Measurements from ENCODE around the gene NOL6.
"Not testable (repeated sequence)": the region's sequence is repeated elsewhere in the genome, so short reads cannot be mapped to it uniquely, and the experiment has no call there.

The NOL6 gene

DNA sequence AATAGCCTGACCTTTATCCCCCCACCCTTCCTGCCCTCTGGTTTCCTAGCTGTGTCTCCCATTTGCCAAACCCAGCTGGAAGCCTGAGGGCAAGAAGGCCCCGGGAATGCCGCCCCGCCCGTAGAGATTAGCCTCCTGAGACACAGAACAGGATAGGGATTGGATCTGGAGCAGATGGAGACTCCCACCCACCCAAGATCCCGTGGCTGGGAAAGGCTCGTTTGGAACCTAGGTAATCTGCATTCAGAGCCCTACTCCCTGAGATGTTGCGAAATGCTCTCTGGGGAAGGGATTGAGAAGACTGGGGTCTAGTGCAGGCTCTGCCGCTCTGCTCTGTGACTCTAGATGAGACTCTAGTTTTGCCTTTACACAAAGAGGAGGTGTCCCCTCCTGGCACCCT, 37.3 kb downstream of the NOL6 start:
- Histone ChIP-seq H3K9me3 (ENCODE audit: control insufficient read depth, low read length) (no peaks in the 10 kb centered on the region), H3K4me3 (ENCODE audit: insufficient read depth, low read depth, low read length) (no peak overlapping the region), H3K36me3 (ENCODE audit: control insufficient read depth, insufficient read depth, low read length) (no peaks in the 10 kb centered on the region), H3K27me3 (ENCODE audit: control insufficient read depth, insufficient read depth, low read length, poor library complexity, severe bottlenecking) (no peaks in the 10 kb centered on the region), H3K27ac (ENCODE audit: insufficient read depth, low read depth, low read length, poor library complexity, severe bottlenecking) (no peak overlapping the region), H3K4me1 (ENCODE audit: control insufficient read depth, insufficient read depth, low read length) (no peaks in the 10 kb centered on the region)
- WGBS, 2 experiments, result 74 to 82% methylated on average over 8 of the region's 8 CpGs

DNA sequence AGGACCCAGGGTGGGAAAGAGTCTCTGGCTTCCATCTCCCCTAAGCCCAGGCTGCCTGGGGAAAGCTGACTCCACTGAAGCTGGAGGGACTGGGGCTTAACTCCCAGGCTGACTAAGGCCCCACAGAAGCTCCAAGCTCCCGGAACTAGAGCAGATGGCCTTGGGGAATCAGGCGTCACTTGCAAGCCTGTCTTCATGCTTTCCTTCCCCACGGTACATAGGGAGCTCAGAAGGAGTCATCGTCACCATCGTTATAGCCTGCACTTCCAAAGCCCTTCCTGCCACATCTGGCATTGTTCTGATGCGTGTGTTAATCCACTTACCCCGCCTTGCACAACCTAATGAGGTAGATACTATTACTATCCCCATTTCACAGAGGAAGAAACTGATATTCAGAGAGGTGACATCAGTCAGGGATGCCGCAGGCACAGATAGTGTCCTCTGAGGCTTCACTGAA, 37.9 kb downstream of the NOL6 start:
- Histone ChIP-seq H3K36me3 (ENCODE audit: control insufficient read depth, insufficient read depth, low read length) (no peaks in the 10 kb centered on the region), H3K4me1 (ENCODE audit: control insufficient read depth, insufficient read depth, low read length) (no peaks in the 10 kb centered on the region), H3K9me3 (ENCODE audit: control insufficient read depth, low read length) (no peaks in the 10 kb centered on the region), H3K27me3 (ENCODE audit: control insufficient read depth, insufficient read depth, low read length, poor library complexity, severe bottlenecking) (no peaks in the 10 kb centered on the region), H3K4me3 (ENCODE audit: insufficient read depth, low read depth, low read length) (no peak overlapping the region), H3K27ac (ENCODE audit: insufficient read depth, low read depth, low read length, poor library complexity, severe bottlenecking) (no peak overlapping the region)
- 90 to 92% methylated on average over 8 of the region's 8 CpGs for WGBS, 2 experiments

DNA sequence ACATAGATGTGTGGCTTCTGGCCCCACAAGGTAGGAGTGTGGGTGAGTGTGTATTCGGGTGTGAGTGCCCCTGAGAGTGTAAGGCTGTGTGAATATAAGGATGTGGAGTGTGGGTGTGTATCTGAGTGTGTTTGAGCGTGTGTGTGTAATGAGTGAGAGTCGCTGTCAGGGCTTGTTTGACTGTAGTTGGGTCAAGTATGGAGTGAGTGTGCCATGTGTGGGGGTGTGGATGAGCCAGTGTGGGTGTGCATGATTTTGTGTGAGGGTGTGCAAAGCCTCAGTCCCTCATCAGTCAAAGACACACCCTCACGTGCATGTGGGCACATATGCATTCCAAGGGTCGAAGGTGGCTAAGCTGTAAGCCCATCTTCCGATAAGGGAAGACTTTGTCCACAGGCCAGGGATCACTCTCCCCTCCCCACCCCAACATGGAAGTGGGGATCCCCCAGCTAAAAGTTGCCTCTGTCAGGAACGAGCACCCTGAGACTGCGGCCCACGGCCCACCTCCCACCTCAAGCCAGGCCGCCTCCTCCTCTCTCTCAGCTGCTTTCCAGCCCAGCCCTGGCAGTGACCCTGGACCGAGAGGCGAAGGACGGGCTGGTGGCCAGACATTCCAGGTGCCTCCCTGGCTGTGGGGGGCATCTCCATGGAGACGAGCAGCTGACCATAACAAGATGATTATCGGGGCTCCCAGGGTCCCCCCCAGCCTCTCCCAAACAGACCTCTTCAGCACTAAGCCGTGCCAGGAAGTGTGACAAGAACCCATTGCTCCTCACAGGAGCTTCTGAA, 39.2 kb downstream of the NOL6 start:
- 90 to 91% methylated on average over 16 of the region's 16 CpGs for WGBS, 2 experiments
- H3K27me3 ChIP-seq (ENCODE audit: control insufficient read depth, insufficient read depth, low read length, poor library complexity, severe bottlenecking), result no peaks in the 10 kb centered on the region
- no peaks in the 10 kb centered on the region for H3K9me3 ChIP-seq (ENCODE audit: control insufficient read depth, low read length)
- no peak overlapping the region for H3K4me3 ChIP-seq (ENCODE audit: insufficient read depth, low read depth, low read length)
- H3K4me1 ChIP-seq (ENCODE audit: control insufficient read depth, insufficient read depth, low read length), result no peaks in the 10 kb centered on the region
- H3K27ac ChIP-seq (ENCODE audit: insufficient read depth, low read depth, low read length, poor library complexity, severe bottlenecking), result no peak overlapping the region
- no peaks in the 10 kb centered on the region for H3K36me3 ChIP-seq (ENCODE audit: control insufficient read depth, insufficient read depth, low read length)

DNA sequence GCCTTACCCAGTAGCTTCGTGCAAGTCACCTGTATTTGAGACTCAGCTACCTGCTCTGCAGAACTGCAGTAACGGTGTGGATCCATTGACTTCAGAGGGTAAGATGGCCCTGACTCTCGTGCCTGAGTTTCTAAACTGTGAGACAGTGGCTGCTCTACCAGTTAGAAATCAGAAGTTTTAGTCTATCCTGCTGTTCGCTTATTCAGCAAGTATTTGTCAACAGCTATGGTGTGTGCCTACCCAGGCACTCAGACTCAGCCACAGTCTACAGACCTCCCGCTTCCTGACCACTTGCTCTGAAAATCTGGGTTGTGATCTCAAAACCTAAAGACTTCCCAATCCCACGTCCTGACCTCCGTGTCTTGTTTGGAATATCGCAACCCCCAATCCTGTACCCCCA, 39.9 kb downstream of the NOL6 start:
- Histone ChIP-seq H3K4me3 (ENCODE audit: insufficient read depth, low read depth, low read length) (no peak overlapping the region), H3K27ac (ENCODE audit: insufficient read depth, low read depth, low read length, poor library complexity, severe bottlenecking) (no peak overlapping the region), H3K9me3 (ENCODE audit: control insufficient read depth, low read length) (no peaks in the 10 kb centered on the region), H3K36me3 (ENCODE audit: control insufficient read depth, insufficient read depth, low read length) (no peaks in the 10 kb centered on the region), H3K4me1 (ENCODE audit: control insufficient read depth, insufficient read depth, low read length) (no peaks in the 10 kb centered on the region), H3K27me3 (ENCODE audit: control insufficient read depth, insufficient read depth, low read length, poor library complexity, severe bottlenecking) (no peaks in the 10 kb centered on the region)
- 89 to 93% methylated on average over 8 of the region's 8 CpGs for WGBS, 2 experiments

DNA sequence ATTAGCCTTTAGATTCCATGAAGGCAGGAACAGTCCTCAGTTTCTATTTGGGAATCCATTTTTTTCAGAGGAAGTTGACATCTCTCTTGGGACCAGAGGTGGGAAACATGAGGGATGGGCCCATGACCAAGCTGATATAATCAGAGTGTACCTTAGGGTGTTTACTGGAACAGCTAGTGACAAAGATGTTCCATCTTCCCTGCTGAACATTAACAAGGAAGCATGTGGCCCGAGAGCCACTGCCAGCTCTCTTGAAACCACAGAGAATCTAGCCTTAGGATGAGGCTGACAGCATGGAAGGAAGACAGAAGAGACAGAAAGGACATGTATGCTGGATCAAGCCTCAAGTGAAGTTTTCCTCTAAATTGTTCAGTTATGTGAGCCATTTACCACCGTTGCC, 42.3 kb downstream of the NOL6 start:
- Histone ChIP-seq H3K4me3 (ENCODE audit: insufficient read depth, low read depth, low read length) (no peak overlapping the region), H3K27ac (ENCODE audit: insufficient read depth, low read depth, low read length, poor library complexity, severe bottlenecking) (no peak overlapping the region), H3K27me3 (ENCODE audit: control insufficient read depth, insufficient read depth, low read length, poor library complexity, severe bottlenecking) (no peaks in the 10 kb centered on the region), H3K9me3 (ENCODE audit: control insufficient read depth, low read length) (no peaks in the 10 kb centered on the region), H3K4me1 (ENCODE audit: control insufficient read depth, insufficient read depth, low read length) (no peaks in the 10 kb centered on the region), H3K36me3 (ENCODE audit: control insufficient read depth, insufficient read depth, low read length) (no peaks in the 10 kb centered on the region)
- WGBS, 2 experiments, result 89 to 95% methylated on average over 2 of the region's 2 CpGs

DNA sequence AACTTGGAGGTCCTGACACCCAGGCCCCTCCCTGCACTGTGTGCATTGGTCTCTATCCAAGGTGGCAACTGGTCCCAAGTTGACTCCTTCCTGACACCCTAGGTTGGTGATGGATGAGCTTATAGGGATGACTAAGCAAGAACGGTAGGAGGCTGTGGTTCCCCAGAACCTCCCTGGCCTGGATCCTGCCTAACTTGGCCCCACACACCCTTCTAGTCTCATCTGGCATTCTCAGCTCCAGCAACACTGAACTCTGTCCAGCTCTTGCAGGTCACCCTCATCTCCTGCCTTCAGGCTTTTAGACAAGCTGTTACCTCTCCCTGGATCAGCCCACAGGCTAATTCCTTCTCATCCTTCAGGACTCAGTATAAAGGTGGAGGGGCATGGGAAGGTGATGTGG, 42.8 kb downstream of the NOL6 start:
- no peaks in the 10 kb centered on the region for H3K4me1 ChIP-seq (ENCODE audit: control insufficient read depth, insufficient read depth, low read length)
- H3K27ac ChIP-seq (ENCODE audit: insufficient read depth, low read depth, low read length, poor library complexity, severe bottlenecking), result no peak overlapping the region
- H3K4me3 ChIP-seq (ENCODE audit: insufficient read depth, low read depth, low read length), result no peak overlapping the region
- no peaks in the 10 kb centered on the region for H3K9me3 ChIP-seq (ENCODE audit: control insufficient read depth, low read length)
- H3K36me3 ChIP-seq (ENCODE audit: control insufficient read depth, insufficient read depth, low read length), result no peaks in the 10 kb centered on the region
- H3K27me3 ChIP-seq (ENCODE audit: control insufficient read depth, insufficient read depth, low read length, poor library complexity, severe bottlenecking), result no peaks in the 10 kb centered on the region
- 71 to 75% methylated on average over 1 of the region's 1 CpG for WGBS, 2 experiments

DNA sequence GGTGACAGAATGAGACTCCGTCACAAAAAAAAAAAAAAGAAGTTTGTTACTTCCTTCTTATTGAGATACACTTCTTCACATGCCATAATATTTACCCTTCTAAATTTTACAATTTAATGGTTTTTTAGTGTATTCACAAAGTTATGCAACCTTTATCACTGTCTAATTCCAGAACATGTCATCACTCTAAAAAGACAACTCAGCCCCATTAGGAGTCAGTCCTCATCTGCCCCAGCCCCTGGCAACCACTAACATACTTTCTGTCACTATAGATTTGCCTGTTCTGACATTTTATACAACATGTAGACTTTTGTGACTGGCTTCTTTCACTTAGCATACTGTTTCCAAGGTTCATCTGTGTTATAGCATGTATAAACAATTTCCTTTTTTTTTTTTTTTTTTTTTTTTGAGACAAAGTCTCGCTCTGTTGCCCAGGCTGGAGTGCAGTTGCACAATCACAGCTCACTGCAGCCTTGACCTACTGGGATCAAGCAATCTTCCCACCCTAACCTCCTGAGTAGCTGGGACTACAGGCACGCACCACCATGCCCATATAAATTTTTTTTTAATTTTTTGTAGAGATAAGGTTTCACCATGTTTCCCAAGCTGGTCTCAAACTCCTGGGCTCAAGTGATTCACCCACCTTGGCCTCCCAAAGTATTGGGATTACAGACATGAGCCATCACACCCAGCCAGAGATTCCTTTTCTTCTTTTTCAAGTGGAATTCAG, 44.3 kb downstream of the NOL6 start:
- Histone ChIP-seq H3K4me3 (ENCODE audit: insufficient read depth, low read depth, low read length) (no peak overlapping the region), H3K27ac (ENCODE audit: insufficient read depth, low read depth, low read length, poor library complexity, severe bottlenecking) (no peak overlapping the region)

DNA sequence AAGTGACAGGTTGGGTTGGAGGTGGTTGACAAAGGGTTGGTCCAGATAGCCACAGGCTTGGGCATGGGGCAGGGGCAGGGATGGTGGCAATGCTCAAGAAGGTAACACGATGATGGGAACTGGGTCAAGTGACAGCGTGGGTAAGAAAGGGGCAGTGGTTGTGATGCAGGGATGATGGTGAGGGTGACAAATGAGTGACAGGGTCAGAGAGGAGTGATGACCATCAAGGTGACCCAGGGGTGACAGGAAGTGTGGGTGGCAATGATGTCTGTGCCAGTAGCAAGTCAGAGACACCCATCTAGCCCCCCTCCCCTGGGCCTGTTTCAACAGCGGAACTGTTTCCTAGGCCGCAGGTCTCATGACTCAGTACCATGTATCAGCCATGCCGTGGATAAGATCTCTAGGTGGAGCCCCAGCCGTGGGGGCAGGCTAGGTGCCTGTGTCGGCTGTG, 46.9 kb downstream of the NOL6 start:
- WGBS, 2 experiments, result 92% methylated on average over 7 of the region's 7 CpGs
- no peaks in the 10 kb centered on the region for H3K4me1 ChIP-seq (ENCODE audit: control insufficient read depth, insufficient read depth, low read length)
- H3K27ac ChIP-seq (ENCODE audit: insufficient read depth, low read depth, low read length, poor library complexity, severe bottlenecking), result no peak overlapping the region
- H3K9me3 ChIP-seq (ENCODE audit: control insufficient read depth, low read length), result no peaks in the 10 kb centered on the region
- no peaks in the 10 kb centered on the region for H3K27me3 ChIP-seq (ENCODE audit: control insufficient read depth, insufficient read depth, low read length, poor library complexity, severe bottlenecking)
- H3K36me3 ChIP-seq (ENCODE audit: control insufficient read depth, insufficient read depth, low read length), result no peaks in the 10 kb centered on the region
- H3K4me3 ChIP-seq (ENCODE audit: insufficient read depth, low read depth, low read length), result no peak overlapping the region

More for the DNA sequence above, 44.3 kb downstream of the NOL6 start:
- Histone ChIP-seq H3K36me3 (ENCODE audit: control insufficient read depth, insufficient read depth, low read length) (no peaks in the 10 kb centered on the region), H3K4me1 (ENCODE audit: control insufficient read depth, insufficient read depth, low read length) (no peaks in the 10 kb centered on the region), H3K9me3 (ENCODE audit: control insufficient read depth, low read length) (no peaks in the 10 kb centered on the region), H3K27me3 (ENCODE audit: control insufficient read depth, insufficient read depth, low read length, poor library complexity, severe bottlenecking) (no peaks in the 10 kb centered on the region)
- WGBS, 2 experiments, result 93 to 100% methylated on average over 2 to 3 of the region's 3 CpGs

DNA sequence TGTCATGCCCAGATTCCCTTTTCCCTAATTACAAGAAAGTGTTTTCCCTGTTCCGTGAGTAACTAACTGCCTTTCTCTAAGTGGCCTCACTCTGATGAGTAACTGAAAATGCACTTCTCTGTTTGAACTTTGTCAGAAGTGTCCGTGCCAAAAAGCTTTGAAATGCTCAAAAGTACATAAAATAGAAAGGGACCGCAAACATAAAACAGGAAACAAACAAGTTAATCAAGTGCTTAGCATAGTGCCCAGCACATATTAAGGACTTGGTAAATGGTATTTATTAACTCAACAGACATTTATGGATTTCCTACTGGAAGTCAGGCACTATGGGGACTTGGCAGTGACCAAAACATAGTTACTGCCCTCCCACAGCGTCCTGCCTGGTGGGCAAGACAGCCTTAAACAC, 48.6 kb downstream of the NOL6 start:
- Histone ChIP-seq H3K4me3 (ENCODE audit: insufficient read depth, low read depth, low read length) (no peak overlapping the region), H3K4me1 (ENCODE audit: control insufficient read depth, insufficient read depth, low read length) (no peaks in the 10 kb centered on the region), H3K27me3 (ENCODE audit: control insufficient read depth, insufficient read depth, low read length, poor library complexity, severe bottlenecking) (no peaks in the 10 kb centered on the region), H3K9me3 (ENCODE audit: control insufficient read depth, low read length) (no peaks in the 10 kb centered on the region), H3K27ac (ENCODE audit: insufficient read depth, low read depth, low read length, poor library complexity, severe bottlenecking) (no peak overlapping the region), H3K36me3 (ENCODE audit: control insufficient read depth, insufficient read depth, low read length) (no peaks in the 10 kb centered on the region)
- 87 to 88% methylated on average over 4 of the region's 4 CpGs for WGBS, 2 experiments

DNA sequence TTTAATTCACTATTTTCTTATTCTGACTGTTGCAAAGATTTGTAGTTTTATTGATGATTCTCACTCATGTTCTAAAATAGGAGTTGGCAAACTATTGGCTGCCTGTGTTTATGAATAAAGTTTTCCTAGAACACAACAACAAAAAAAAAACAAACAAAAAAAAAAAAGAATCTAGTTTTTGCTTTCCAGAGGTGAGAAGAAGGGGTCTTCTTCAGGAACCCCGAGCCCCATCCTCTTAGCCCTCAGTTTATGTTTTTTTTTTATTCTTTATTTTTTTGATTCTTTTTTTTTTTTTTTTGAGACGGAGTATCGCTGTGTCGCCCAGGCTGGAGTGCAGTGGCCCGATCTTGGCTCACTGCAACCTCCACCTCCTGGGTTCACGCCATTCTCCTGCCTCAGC, 49.2 kb downstream of the NOL6 start:
- H3K27ac ChIP-seq (ENCODE audit: insufficient read depth, low read depth, low read length, poor library complexity, severe bottlenecking); H3K27me3 ChIP-seq (ENCODE audit: control insufficient read depth, insufficient read depth, low read length, poor library complexity, severe bottlenecking); H3K4me3 ChIP-seq (ENCODE audit: insufficient read depth, low read depth, low read length); H3K36me3 ChIP-seq (ENCODE audit: control insufficient read depth, insufficient read depth, low read length); H3K9me3 ChIP-seq (ENCODE audit: control insufficient read depth, low read length); H3K4me1 ChIP-seq (ENCODE audit: control insufficient read depth, insufficient read depth, low read length): not testable (repeated sequence)
- WGBS, 2 experiments, result 93 to 100% methylated on average over 5 to 6 of the region's 6 CpGs

Measured in ectodermal cell (in vitro differentiated cells).